ENCODE results near the gene ASPM. TPM values are rescaled to one million over a fixed set of nuclear protein-coding genes. Genes with fewer than 3 reads are reported as not detected.

ASPM gene, protein sequence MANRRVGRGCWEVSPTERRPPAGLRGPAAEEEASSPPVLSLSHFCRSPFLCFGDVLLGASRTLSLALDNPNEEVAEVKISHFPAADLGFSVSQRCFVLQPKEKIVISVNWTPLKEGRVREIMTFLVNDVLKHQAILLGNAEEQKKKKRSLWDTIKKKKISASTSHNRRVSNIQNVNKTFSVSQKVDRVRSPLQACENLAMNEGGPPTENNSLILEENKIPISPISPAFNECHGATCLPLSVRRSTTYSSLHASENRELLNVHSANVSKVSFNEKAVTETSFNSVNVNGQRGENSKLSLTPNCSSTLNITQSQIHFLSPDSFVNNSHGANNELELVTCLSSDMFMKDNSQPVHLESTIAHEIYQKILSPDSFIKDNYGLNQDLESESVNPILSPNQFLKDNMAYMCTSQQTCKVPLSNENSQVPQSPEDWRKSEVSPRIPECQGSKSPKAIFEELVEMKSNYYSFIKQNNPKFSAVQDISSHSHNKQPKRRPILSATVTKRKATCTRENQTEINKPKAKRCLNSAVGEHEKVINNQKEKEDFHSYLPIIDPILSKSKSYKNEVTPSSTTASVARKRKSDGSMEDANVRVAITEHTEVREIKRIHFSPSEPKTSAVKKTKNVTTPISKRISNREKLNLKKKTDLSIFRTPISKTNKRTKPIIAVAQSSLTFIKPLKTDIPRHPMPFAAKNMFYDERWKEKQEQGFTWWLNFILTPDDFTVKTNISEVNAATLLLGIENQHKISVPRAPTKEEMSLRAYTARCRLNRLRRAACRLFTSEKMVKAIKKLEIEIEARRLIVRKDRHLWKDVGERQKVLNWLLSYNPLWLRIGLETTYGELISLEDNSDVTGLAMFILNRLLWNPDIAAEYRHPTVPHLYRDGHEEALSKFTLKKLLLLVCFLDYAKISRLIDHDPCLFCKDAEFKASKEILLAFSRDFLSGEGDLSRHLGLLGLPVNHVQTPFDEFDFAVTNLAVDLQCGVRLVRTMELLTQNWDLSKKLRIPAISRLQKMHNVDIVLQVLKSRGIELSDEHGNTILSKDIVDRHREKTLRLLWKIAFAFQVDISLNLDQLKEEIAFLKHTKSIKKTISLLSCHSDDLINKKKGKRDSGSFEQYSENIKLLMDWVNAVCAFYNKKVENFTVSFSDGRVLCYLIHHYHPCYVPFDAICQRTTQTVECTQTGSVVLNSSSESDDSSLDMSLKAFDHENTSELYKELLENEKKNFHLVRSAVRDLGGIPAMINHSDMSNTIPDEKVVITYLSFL (N-terminal part only)
- polyA plus RNA-seq (ENCODE audit: insufficient read length): 8.7 TPM

DNA sequence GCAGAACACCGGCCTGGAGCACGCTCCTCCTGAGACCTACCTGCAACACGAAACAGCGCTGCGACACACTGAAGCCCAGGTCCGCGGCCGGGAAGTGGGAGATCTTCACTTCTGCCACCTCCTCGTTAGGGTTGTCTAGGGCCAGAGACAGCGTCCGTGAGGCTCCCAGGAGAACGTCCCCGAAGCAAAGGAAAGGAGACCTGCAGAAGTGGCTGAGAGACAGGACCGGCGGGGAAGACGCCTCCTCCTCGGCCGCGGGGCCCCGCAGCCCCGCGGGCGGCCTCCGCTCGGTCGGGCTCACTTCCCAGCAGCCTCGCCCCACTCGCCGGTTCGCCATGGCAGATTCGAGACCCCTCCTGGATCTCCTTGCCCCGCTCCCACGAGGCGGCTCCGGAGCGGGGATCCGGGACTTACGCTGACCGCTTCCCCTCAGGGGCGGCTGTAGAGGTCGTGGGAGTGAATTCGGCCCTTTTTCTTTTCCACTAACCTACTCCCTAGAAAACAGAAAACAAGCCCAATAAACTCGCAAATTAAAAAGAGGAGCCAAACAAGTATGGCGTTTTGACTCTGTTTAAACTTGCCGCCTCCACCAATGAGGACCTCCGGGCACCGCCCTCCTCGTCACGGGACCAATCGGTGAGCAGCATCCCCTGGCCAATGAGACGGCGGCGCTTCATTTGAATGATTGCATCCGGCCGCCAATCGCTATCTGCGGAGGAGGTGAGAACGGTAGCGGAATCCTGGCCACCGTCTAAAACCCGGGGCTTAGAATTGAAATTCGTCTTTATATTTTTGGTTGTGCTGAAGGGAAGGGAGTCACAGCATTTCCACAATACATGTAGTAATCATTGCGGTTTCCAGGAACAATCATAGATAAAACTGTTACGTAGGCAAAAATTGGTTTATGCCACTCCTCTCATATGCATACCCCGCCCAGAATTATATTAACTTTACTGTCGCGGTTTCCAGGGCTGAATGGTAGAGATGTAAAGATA lies at the start of gene ASPM:
Gene ASPM, minus strand, starts transcription at position 569 of the 995 bp plus-strand sequence. Its CDS starts 232 bp downstream, at position 337.
- DNase-seq (ENCODE audit: low read depth): peak; percentile 88

DNA sequence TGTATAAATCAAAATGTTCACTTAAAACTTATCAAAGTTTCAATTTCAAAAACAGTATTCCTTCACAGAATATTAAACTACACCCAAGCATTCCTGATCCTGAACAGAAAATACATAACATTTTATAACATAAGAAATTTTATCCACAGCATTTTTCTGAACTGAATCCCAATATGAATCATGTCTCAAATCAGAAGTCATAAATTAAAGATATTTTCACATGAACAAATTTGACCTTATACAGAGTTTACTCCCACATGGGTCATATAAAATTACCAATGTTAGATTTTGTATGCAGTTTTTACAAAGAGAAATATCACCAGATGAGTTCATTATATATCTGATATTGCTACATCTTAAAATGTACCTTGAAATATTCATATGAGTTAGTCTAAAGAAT lies 48.6 kb upstream of the ASPM start:
- no peak for DNase-seq (ENCODE audit: low read depth)

DNA sequence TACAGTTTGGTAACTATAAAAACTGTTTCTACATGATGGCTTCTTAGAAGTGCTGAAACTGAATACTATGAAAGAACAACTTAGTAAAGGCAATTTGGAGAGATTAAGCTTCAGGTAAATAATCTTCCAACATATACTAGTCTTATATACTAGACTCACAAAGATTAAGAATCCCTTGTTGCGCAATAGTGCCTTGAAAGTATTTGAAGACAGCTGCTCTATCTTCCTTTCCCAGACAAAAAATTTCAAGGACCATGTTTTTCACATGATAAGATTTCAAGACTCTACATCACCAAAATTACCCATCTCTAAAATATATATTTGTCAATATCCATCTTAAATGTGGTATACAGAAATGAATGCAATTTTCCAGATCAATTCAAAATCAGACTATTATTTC lies 37.7 kb upstream of the ASPM start:
- DNase-seq (ENCODE audit: low read depth): no peak

DNA sequence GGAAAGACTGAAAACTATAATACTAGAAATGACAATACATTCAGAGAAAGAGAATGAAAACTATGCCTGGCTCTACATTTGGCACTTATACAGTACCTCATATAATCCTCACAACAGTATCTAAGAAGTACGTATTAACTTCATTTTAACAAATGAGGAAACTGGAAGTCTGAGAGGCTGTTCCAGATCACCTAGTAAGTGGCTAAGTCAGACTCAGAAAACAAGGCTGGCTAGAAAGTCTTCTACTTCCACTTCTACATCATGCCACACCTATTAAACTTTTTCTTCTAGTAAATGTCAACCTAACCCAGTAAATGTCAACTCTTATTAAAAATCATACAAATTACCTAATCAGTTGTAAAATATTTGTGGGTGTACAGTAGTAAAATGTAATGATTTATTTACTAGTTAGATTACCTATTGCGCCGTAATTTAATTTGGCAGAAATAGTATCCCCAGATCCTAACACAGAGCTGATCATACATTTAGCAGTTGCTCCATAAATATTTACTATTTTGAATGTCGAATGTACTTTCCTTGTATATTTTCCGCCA lies 36.8 kb upstream of the ASPM start:
- no peak for DNase-seq (ENCODE audit: low read depth)

DNA sequence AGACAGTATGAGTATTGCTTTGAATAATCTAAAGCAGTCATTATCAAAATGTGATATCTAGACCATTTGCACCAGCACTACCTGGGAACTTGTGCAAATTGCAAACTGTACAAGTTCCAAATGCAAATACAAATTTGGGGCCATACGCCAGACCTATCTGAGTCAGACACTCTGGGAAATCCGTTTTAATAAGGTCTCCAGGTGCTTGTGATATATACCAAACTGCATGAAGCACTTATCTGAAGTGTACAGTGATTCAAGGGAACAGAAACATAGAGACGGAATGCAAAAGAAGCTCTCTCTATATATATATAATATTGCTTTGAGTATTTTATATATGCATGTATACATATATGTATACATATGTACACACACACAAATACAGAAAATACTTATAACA lies 36.2 kb upstream of the ASPM start:
- no peak for DNase-seq (ENCODE audit: low read depth)

DNA sequence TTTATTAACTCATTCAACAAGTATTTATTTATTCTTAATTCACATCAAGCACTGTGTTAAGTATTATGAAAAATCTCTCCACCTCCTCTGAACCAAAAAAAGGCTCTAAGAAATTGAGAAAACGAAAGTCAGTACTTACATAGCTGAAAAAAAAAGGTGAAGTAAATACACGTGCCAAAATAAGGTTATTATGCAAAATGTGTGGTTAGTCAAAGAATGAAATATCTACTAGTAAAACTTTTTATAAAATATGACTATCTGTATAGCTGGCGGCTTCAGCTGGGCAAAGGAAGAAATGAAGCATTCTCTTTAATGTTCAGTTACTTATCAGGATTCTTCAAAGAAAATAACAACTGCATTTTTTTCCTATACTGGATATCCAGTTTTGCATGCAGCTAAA lies 35.5 kb upstream of the ASPM start:
- DNase-seq (ENCODE audit: low read depth): no peak

DNA sequence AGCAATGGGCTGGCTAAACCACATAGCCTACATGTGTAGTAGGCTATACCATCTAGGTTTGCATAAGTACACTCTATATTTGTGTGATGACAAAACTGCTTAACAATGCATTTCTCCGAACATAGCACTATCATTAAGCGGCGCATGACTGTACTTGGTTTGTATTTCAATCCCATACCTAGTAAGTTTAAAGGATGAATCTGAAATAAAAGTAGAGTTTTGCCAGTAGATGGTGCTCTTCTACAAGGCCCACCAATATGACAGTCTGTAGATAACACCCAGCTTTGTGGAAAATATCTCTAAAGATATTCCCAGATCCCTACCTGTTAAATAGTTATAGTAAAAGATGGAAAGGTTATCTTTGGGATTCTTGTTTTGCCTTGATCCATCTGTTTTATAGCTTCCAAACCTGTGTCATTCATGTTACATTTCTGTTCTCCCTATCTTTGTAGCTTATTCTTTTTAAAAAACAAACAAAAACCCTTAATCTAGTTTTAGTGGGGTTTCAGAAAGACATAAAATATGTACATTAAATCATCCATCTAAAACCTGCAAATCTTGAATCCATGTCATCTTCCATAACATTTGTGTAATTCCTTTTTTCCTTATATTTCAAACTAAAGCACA lies 33.9 kb upstream of the ASPM start:
- DNase-seq (ENCODE audit: low read depth): peak; percentile 16

DNA sequence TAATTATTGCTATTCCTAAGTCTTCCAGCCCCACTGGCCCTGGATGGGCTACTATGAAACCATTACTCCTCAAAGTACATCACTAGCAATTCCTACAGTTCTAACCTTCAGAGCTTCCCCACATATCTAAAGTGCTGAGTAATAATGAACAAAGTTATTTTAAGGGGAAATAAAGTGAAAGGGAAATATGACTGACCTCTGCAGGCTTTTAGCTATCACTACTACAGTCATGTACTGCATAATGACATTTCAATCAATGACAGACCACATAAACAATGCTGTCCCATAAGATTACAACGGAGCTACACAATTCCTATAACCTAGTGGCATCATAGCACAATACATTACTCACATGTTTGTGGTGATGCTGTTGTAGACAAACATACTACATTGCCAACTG lies 32.5 kb upstream of the ASPM start:
- DNase-seq (ENCODE audit: low read depth): no peak

DNA sequence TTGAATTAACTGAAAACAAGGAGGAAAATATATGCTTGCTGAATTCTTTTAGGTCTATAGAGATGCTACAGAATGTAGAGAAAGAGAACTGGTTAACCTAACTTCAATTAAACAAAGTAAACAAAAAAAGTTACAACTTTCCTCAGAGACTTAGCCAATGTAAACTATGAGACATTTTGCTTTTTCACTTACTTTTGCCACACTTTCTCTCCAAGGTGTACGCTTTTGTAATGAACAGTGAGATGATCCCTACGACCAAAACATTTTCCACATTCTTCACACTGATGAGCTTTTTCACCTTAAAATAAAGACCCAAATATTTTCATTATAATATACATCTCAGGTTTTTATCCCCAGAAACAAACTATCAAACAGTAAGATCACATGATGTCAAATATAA lies 28.3 kb upstream of the ASPM start:
- DNase-seq (ENCODE audit: low read depth): no peak

DNA sequence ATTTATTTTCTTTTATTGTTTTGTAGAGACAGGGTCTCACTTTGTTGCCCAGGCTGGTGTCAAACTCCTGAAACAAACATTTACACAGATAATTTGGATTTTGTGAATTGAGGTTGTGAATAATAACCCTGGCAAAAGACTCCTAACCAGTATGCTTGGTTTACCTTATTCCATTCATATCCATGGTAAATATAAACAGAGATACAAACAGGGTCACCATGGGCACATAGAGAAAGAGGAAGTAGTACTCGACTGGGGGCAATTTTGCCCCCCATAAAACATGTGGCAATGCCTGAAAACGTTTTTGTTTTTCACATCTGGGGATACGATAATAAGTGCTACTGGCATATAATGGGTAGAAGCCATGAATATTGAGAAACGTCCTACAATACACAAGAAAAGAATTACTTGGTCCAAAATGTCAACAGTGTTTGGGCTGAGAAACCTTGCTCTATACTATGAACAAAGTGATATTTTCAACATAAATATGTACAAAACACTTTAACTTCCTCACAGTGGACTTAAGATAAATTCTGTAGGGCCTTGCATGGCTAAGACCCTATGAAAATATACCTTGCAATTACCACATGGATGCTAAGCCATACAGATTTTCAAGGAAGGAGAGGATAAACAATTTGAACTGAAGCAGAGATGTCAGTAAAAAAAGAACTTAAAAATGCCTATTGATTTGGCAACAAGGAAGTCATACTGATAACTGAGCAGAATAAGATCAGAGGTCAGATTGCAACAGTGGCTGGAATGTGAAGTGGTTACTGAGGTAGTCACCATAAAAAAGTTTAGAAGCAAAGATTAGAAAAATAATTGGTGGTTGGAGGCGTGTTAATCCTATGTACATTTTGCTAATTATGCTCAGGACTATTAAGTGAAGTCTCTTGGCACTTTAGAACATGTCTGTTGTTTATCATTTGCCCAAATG lies 27.4 kb upstream of the ASPM start:
- DNase-seq (ENCODE audit: low read depth): no peak

DNA sequence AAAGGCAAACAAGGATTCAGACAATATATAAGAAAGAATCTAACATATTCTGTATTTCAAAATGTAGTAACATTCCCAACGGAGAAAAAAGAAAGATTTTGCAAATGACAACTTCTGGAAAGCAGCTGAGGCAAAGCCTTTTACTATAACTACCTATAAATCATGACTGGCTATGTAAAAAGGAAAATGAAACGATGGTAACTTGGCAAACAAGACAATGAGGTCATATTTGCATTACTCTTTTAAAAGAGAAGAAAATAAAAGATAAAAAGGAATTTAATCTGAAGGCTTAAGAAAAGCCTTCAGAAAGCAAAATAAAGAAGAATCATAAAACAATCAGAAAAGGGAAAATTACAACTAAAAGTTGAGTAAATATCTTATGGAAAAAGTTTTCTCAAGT lies 25.1 kb upstream of the ASPM start:
- DNase-seq (ENCODE audit: low read depth): peak; percentile 11

DNA sequence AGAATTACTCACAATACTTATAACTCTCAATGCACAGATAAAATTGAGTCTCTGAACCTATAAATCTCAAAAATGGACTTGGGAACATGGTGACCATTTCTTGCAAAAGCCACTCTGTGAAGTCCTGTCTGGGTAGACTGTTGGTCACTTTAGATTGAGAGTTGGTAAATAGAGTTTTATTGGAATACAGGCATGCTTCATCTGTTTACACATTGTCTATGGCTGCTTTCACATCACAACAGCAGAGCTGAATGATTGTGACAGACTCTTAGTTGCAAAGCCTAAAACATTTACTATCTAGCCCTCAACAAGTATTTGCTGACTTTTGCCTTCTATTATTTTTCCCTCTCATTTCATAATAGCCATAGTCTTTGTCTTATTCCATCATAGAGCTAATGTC lies 24.1 kb upstream of the ASPM start:
- no peak for DNase-seq (ENCODE audit: low read depth)

DNA sequence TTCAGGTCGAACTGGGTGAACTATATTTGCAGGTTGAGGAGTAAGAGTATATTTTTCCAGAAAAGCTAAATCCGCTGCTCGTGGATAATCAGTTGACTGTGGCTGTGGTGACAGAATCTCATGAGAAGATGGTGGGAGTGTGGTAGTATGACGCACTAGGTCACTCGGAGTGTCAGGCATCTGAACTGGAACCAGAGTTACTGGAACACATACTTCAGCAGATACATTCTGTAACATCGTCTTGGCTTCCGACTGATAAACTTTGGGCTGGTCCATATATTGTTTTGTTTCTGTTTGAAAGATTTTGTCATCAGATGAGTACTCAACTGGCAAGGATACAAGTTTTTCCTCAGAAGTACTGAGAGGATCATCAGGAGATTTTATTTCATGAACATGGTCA lies 13.0 kb upstream of the ASPM start:
- no peak for DNase-seq (ENCODE audit: low read depth)

DNA sequence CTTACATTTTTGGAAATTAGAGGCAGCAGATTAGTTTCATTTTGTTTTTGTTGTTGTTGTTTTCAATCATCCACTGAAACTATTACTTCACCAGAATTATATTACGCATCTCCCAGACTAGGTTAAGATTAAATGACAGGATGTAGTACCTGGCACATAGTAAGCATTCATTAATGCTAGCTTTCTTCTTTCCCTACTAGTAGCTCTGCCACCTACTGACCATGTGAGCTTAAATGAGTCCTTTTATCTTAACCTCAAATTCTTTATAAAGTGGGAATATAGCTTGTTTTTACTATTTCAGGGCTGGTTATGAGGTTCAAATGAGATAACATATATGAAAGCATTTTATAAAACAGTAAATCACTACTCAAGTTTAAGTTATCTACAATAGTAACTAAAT lies 10.2 kb upstream of the ASPM start:
- DNase-seq (ENCODE audit: low read depth): no peak

DNA sequence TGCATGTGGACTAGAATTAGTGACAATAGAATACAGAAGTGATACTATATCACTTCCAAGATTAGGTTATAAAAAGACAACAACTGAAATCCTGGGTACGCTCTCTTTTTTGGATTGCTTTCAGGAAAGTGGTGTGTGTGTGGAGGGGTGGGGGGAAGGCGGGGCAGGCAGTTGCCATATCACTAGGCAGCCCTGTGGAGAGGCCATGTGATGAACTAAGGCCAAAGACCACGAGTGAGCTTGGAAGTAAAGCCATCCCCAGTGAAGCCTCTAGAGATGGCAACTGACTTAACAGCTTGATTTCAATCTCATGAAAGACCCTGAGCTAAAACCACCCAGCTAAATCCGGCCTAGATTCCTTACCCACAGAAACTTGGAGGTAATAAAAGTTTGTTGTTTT lies 6.2 kb upstream of the ASPM start:
- no peak for DNase-seq (ENCODE audit: low read depth)

DNA sequence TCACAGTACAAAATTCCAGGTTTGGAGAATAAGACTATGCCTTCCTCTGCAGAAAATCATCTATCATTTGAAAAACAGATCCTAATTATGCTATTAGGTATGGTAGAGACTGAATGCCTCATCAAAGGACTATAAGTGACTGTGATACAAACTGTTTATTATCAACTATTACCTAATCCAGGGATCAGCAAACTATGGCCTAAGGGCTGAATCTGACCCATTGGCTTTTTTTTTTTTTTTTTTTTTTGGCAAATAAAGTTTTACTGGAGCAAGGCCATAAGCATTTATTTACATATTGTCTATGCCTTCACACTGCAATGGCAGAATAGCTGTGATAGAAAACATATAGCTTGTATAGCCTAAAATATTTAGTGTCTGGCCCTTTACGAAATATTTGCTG lies 4.7 kb upstream of the ASPM start:
- DNase-seq (ENCODE audit: low read depth): no peak

DNA sequence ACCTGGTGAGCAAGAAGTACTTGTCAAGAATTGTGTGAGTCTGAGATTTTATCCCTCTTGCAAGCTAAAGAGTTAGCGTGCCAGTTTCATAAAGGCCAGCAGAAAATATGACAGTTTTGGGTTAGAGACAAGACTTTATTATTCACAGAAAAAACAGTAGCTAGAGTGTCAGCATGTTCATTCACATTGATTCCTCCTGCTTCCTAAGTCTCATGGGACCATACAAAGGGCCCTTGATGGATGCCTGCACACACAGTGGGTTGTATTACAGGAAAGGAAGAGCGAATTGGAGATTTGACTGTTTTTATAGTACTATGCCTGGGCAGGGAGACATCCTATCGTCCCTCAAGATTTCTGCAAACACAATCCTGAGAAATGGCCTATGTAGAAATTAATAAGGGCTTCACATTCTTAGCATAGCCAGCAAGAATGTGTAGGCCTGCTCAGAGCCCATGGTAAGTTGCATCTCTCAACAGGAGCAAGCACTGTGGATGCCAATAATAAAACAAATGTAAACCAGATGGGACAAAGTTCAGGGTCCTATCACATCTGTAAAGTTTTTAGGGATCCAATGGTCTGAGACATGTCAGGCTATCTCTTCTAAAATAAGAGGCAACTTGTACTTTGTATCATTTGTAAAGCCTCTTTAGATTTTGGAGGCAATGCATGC lies 4.0 kb upstream of the ASPM start:
- no peak for DNase-seq (ENCODE audit: low read depth)

DNA sequence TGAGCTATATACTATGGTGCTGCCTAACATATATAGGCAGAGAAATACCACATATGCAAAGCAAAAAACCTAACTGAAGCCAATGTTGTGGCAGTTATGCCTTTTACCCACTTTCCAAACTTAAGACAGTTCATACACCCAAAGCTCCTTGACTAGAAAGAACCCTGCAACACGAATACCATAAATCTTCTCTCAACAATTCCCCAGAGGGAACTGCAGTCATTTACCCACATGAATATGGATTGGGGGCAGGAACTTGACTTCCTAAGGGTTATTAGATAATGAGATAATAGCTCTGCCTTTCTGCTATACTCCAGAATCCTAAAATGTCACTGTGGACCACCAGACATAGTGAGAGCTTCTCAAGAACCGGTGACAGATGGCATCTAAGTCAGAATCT lies 2.9 kb upstream of the ASPM start:
- DNase-seq (ENCODE audit: low read depth): no peak
